Testis (tissue), 2 donors: ENCODE measurements around the gene FHL3.

Experiments
- POLR2A ChIP-seq: fragments of 450-650 bp; IDR thresholded peaks from one replicate; pipeline ENCODE4 v1.6.1; 2017; ENCODE audit warnings: antibody characterized with exemption, mild to moderate bottlenecking, moderate library complexity
- TF ChIP-seq, protein P1 (sequence below), 3 experiments: fragments of 450-650 bp in 2 of 3; fragments of 200-600 bp in 1 of 3; sonication (generic) in 1 of 3; IDR thresholded peaks; one replicate each; pipeline ENCODE4 v1.5.1; 2016 to 2019; ENCODE audit warnings: antibody characterized with exemption in 3 of 3, mild to moderate bottlenecking in 2 of 3, moderate library complexity in 1 of 3

DNA sequence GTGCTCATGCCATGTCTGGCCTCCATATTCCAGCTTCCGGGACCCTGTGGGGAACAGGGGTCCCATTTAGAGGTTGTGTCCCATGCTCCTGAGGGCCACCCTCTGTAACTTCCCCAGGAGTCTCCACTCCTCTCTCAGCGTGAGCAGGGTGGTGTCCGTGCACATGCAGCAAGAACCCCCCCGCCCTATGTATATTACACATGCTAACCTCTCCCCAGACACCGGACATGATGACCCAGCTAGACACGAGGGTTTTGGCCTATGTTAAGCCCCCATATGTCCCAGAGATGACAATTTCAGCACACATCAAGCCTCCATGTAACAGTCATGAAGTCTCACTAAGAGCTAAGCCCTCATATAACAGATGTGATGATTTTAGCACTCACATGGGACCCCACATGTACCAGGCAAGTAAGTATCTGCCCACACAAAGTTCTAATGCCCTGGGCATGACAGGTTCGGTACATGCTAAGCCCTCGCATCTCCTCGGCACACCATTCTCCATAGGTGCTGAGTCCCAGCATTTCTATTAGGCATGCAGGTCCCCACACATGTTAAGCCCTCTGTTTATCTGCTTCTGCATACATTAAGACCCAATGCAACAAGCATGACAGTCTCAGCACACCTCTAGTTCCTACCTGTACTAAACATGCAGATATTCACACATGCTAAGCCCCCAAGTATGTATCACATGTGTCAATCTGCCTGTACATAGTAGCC, 7.1 kb downstream of the FHL3 start:
- TF ChIP-seq, protein P1, sequence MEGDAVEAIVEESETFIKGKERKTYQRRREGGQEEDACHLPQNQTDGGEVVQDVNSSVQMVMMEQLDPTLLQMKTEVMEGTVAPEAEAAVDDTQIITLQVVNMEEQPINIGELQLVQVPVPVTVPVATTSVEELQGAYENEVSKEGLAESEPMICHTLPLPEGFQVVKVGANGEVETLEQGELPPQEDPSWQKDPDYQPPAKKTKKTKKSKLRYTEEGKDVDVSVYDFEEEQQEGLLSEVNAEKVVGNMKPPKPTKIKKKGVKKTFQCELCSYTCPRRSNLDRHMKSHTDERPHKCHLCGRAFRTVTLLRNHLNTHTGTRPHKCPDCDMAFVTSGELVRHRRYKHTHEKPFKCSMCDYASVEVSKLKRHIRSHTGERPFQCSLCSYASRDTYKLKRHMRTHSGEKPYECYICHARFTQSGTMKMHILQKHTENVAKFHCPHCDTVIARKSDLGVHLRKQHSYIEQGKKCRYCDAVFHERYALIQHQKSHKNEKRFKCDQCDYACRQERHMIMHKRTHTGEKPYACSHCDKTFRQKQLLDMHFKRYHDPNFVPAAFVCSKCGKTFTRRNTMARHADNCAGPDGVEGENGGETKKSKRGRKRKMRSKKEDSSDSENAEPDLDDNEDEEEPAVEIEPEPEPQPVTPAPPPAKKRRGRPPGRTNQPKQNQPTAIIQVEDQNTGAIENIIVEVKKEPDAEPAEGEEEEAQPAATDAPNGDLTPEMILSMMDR (IDR thresholded peaks at IDR 0.05) = no peak
- TF ChIP-seq POLR2A = no peak
